HFFc6 (cell line): Measurements from ENCODE around the gene CD300LD. TPM values are rescaled to one million over a fixed set of nuclear protein-coding genes. Genes with fewer than 3 reads are reported as not detected.
"Not testable (repeated sequence)": the region's sequence is repeated elsewhere in the genome, so short reads cannot be mapped to it uniquely, and the experiment has no call there.

Experiments used
- DNase-seq: peaks from one replicate; pipeline ENCODE4 v3.0.0-alpha.2; 2018
- H3K27ac Mint-ChIP-seq: 2 replicates; pipeline ENCODE4 v1.8.0; 2020; ENCODE audit warnings: mild to moderate bottlenecking, mixed read lengths
- H3K27me3 Mint-ChIP-seq: 2 replicates; pipeline ENCODE4 v1.8.0; 2021; ENCODE audit warnings: mild to moderate bottlenecking, moderate library complexity, mixed read lengths; ENCODE audit not compliant: insufficient read depth
- H3K36me3 Mint-ChIP-seq: 2 replicates; pipeline ENCODE4 v1.8.0; 2021; ENCODE audit warnings: low read depth, mixed read lengths
- H3K4me1 Mint-ChIP-seq: 2 replicates; pipeline ENCODE4 v1.8.0; 2020; ENCODE audit warnings: low read depth, mixed read lengths
- H3K4me3 Mint-ChIP-seq: 2 replicates; pipeline ENCODE4 v1.8.0; 2020; ENCODE audit warnings: mild to moderate bottlenecking, moderate library complexity, mixed read lengths
- H3K9me3 Mint-ChIP-seq: 2 replicates; pipeline ENCODE4 v1.8.0; 2020; ENCODE audit warnings: mild to moderate bottlenecking, mixed read lengths
- total RNA-seq, 6 experiments: library from RNA; stranded (reverse); fragmentation: NEBNext Ultra II Directional; extraction: Animal tissue kit (Norgen Biotek cat#: 25700); gene quantifications; 2 replicates in 1 of 6; 3 replicates in 5 of 6; pipeline ENCODE4 v1.2.3, GENCODE V29; 2021
- TF ChIP-seq, protein P1 (sequence below): fragments of 200-600 bp; sonication (generic); IDR thresholded peaks from 2 replicates; pipeline ENCODE4 v1.5.0; 2021; ENCODE audit warnings: antibody characterized with exemption, mild to moderate bottlenecking

CD300LD gene
- total RNA-seq, 6 experiments from 2014 or later: not detected

DNA sequence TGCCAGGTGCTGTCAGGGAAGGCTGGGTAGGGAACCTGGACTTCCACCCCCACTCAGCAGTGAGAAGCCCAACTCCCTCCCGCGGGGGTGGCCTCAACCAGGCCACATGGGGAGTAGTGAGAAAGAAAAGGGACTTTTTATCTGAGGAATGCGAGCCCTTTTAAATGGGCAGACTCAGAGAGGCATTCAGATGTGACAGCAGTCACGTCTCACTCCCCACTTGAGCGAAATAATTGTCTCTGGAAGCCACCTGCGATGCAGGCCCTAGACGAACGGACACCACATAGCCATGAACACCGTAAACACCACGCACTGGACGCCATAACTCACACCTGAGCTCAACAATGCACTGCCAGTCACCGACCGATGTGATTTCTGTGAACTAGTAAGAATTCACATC, 43.3 kb upstream of the CD300LD start:
- H3K4me1 Mint-ChIP-seq: no peaks in the 10 kb centered on the region
- H3K36me3 Mint-ChIP-seq: no peaks in the 10 kb centered on the region
- no peak overlapping the region for H3K27ac Mint-ChIP-seq
- TF ChIP-seq, protein P1, sequence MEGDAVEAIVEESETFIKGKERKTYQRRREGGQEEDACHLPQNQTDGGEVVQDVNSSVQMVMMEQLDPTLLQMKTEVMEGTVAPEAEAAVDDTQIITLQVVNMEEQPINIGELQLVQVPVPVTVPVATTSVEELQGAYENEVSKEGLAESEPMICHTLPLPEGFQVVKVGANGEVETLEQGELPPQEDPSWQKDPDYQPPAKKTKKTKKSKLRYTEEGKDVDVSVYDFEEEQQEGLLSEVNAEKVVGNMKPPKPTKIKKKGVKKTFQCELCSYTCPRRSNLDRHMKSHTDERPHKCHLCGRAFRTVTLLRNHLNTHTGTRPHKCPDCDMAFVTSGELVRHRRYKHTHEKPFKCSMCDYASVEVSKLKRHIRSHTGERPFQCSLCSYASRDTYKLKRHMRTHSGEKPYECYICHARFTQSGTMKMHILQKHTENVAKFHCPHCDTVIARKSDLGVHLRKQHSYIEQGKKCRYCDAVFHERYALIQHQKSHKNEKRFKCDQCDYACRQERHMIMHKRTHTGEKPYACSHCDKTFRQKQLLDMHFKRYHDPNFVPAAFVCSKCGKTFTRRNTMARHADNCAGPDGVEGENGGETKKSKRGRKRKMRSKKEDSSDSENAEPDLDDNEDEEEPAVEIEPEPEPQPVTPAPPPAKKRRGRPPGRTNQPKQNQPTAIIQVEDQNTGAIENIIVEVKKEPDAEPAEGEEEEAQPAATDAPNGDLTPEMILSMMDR: no peak
- no peaks in the 10 kb centered on the region for H3K9me3 Mint-ChIP-seq
- no peak for DNase-seq
- no peak overlapping the region for H3K4me3 Mint-ChIP-seq
- H3K27me3 Mint-ChIP-seq: peaks cover 2% of the 10 kb centered on the region; the same call in 1 of the 2 replicates

DNA sequence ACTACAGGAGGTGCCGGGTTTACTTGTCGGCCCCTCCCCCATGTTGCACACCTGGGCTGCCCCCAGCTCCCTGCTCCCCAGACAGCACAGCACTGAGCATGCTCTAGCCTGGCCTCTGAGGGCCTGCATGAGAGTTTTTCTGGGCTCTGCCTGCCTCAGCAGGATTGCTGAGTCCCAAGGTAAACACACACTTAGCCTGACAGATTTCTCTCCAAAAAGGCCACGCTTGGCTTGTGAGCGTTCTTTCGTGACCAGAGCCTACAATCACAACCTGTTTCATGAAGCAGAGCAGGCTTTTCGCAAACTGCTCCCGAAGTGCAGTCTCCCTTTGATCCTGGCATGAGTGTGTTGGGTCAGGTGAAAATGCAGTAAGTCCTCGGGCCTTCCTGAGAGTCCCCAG, 41.2 kb upstream of the CD300LD start:
- no peak for DNase-seq
- Mint-ChIP-seq H3K9me3 (peaks cover 10% of the 10 kb centered on the region; the same call in 1 of the 2 replicates), H3K27me3 (no peaks in the 10 kb centered on the region; the same call in 1 of the 2 replicates), H3K36me3 (no peaks in the 10 kb centered on the region), H3K4me1 (no peaks in the 10 kb centered on the region), H3K4me3 (no peak overlapping the region), H3K27ac (no peak overlapping the region)
- TF ChIP-seq, protein P1: no peak

- no peaks in the 10 kb centered on the region for H3K4me1 Mint-ChIP-seq
Observed at GRCh38 chr17:74632617-74633016, 40.5 kb upstream of the CD300LD start.

GRCh38 chr17:74631468-74632450, 39.7 kb upstream of the CD300LD start:
- H3K4me1 Mint-ChIP-seq: no peaks in the 10 kb centered on the region
- no peaks in the 10 kb centered on the region; the same call in 1 of the 2 replicates for H3K27me3 Mint-ChIP-seq
- H3K36me3 Mint-ChIP-seq: 0 out of 2 replicates have a peak, but pooled peaks cover 5% of the 10 kb centered on the region
- DNase-seq: no peak
- TF ChIP-seq, protein P1: no peak
- H3K9me3 Mint-ChIP-seq: peaks cover 22% of the 10 kb centered on the region
- H3K4me3 Mint-ChIP-seq: no peak overlapping the region
- H3K27ac Mint-ChIP-seq: no peak overlapping the region

More at GRCh38 chr17:74632617-74633016, 40.5 kb upstream of the CD300LD start:
- H3K36me3 Mint-ChIP-seq: 0 out of 2 replicates have a peak, but pooled peaks cover 5% of the 10 kb centered on the region
- H3K4me3 Mint-ChIP-seq: no peak overlapping the region
- peaks cover 16% of the 10 kb centered on the region; the same call in 1 of the 2 replicates for H3K9me3 Mint-ChIP-seq
- H3K27ac Mint-ChIP-seq: no peak overlapping the region
- H3K27me3 Mint-ChIP-seq: no peaks in the 10 kb centered on the region; the same call in 1 of the 2 replicates
- DNase-seq: no peak
- TF ChIP-seq, protein P1: no peak

DNA sequence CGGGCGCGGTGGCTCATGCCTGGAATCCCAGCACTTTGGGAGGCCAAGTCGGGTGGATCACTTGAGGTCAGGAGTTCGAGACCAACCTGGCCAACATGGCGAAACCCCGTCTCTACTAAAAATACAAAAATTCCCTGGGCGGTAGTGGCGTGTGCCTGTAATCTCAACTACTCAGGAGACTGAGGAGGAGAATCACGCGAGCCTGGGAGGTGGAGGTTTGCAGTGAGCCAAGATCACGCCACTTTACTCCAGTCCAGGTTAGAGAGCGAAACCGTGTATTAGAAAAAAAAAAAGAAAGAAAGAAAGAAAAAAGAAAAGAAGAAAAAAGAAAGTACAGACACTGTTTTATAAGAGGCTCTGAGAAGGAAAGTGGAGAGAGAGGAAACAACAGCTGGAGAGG, 38.2 kb upstream of the CD300LD start:
- H3K36me3 Mint-ChIP-seq, H3K27me3 Mint-ChIP-seq, H3K4me1 Mint-ChIP-seq, H3K27ac Mint-ChIP-seq, DNase-seq, H3K4me3 Mint-ChIP-seq: not testable (repeated sequence)
- H3K9me3 Mint-ChIP-seq: peaks cover 30% of the 10 kb centered on the region

- H3K27me3 Mint-ChIP-seq: no peaks in the 10 kb centered on the region
- no peak for DNase-seq
Observed at GRCh38 chr17:74625661-74626060, 33.6 kb upstream of the CD300LD start.

More at GRCh38 chr17:74625661-74626060, 33.6 kb upstream of the CD300LD start:
- H3K9me3 Mint-ChIP-seq: peaks cover 59% of the 10 kb centered on the region
- H3K4me3 Mint-ChIP-seq: no peak overlapping the region
- no peaks in the 10 kb centered on the region for H3K4me1 Mint-ChIP-seq
- TF ChIP-seq, protein P1: no peak
- 0 out of 2 replicates have a peak, but pooled peaks cover 5% of the 10 kb centered on the region for H3K36me3 Mint-ChIP-seq
- no peak overlapping the region for H3K27ac Mint-ChIP-seq
